NCI-H128 (cell line): ENCODE measurements around the gene MAGEA10.
"Not testable (repeated sequence)": the region's sequence is repeated elsewhere in the genome, so short reads cannot be mapped to it uniquely, and the experiment has no call there.

ENCODE experiments used
- DNase-seq: peaks from one replicate; lab custom pipeline; 2025; ENCODE audit not compliant: unreplicated experiment; lab: John Stamatoyannopoulos, UW

Gene MAGEA10

DNA sequence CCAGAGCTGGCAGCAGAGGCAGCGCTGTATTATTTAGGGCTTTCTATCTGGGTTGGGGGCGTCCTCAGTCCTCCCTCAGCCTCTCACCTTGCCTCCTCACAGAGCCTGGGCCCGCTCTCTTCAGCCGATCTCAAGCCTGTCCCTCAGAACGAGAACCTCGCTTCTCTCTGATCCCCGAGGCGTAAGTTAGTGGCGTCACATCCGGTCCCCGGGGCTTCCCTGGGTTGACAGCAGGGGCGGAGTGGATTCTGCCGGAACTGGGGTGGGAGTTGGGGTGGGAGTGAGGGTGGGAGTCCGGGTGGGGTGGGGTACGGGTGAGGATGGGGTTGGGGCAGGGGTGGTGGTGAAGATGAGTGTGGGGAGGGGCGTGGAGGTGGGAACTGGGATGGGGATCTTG is at the start of gene MAGEA10:
MAGEA10 (minus strand) TSS at position 190 of the 397 bp plus-strand sequence. CDS start 2,957 bp downstream, outside the sequence.
- no peak for DNase-seq

DNA sequence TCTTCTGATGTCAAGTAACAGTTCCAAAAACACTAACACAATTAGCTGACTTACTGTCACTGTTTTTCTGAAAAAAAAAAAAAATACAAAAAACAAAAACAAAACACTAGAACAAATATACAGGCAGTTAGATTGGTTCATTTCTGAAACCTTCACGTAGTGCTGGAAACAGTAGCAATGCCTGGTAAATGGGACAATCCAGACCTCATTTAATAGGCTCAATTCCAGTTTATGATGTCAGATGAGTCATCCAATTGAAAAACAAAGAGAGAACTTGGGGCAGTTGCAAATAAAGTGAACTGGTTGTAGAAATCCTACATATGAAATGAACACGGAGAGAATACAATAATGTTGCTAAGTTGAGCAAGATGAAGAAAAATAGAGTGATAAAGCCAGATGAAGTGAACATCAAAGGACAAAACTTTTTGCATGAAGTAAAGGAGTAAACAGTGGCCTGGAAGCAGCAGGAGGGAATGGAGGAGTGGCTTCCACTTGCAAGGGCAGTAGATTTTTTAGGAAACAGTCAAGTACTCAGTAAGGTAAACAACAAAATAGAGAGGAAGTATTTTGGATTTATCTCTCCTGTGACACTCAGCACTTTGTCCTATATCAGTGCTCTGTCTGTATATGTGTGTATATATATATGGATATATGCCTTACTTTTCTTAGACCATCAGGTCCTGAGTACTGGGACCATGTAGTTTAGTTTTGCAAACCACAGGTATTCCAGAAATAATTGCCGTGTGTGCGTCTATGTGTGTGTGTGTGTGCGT is 39.3 kb upstream of the MAGEA10 start:
- DNase-seq, result no peak

DNA sequence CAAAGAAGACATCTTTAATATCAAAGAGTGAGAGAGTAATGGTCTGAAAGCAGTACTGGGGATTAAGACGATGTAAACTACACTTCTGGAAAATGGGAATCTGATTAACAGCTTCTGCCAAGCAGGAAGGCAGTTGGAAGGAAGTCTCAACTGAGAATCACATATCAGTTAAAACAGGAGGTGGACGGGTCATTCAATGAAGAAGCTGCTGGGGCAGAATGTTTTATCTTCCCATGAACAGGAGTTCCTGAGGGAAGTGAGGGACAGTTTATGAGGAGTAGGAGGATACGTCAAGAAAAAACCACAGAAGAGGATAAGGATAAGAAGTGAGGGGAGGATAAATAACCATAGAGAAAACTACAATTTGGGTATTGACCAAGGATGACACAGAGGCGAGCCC is 38.7 kb upstream of the MAGEA10 start:
- DNase-seq, result no peak

DNA sequence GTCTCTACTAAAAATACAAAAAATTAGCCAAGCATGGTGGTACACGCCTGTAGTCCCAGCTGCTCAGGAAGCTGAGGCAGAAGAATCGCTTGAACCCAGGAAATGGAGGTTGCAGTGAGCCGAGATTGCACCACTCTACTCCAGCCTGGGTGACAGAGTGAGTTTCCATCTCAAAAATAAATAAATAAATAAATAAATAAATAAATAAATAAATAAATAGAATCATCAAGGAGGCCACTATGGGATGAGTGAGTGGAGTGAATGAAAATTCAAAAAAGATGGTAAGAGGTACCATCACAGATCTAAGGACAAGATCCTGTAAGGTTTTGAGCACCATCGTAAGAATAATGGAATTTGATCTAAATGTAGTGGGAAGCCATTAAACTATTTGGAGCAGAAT is 37.5 kb upstream of the MAGEA10 start:
- not testable (repeated sequence) for DNase-seq

DNA sequence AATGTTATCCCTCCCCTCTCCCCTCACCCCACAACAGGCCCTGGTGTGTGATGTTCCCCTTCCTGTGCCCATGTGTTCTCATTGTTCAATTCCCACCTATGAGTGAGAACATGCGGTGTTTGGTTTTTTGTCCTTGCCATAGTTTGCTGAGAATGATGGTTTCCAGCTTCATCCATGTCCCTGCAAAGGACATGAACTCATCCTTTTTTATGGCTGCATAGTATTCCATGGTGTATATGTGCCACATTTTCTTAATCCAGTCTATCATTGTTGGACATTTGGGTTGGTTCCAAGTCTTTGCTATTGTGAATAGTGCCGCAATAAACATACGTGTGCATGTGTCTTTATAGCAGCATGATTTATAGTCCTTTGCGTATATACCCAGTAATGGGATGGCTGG is 35.5 kb upstream of the MAGEA10 start:
- DNase-seq, result not testable (repeated sequence)

DNA sequence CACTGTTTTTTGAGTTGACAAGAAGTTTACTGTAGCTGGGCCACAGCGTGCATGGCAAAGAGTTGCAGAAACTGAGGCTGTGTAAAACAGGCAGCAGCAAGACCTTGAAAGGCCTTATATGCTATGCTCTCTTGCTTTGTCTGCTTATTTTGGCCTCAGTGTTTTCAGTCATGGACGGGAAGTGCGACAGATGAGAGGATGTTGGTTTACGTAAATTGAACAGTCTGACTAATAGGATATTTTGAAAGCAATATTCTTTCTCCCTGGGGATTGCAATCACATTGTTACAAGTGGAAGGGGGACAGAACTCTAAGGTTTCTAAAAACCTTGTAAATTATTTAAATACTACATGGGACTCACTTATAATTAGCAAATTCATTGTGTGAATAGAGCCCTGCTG is 32.2 kb upstream of the MAGEA10 start:
- DNase-seq, result no peak

DNA sequence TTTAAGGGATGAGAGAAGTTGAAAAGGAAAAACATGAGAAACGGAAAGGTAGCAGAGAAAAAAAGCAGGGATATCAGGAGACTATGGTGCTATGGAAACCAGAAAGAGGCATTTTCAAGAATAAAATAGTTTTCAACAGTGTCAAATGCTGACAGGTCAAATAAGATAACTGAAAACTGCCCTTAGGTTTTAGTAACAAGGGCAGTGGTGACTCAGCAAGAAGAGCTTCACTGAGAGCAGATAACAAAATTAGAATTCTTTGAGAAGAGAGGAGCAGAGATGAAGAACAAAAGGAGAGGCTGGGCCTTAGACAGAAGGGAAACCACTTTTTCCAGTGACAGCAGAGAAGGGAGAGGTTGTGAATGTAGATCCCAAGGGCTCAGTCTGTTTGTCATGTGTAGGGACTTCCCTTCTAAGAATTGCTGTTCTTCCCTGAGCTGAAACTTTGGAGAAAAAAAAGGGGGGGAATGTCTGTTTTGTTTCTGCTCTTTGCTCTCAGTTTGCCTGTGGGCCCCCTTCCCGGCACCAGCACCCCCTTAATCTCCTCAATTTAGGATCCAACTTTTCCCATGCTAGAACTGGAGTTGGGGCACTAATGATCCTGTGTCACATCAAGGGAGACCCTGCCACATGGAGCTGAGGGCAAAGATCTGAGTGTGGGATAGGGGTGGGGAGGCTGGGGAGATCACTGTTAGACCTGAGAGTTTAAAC is 26.8 kb upstream of the MAGEA10 start:
- DNase-seq, result no peak

DNA sequence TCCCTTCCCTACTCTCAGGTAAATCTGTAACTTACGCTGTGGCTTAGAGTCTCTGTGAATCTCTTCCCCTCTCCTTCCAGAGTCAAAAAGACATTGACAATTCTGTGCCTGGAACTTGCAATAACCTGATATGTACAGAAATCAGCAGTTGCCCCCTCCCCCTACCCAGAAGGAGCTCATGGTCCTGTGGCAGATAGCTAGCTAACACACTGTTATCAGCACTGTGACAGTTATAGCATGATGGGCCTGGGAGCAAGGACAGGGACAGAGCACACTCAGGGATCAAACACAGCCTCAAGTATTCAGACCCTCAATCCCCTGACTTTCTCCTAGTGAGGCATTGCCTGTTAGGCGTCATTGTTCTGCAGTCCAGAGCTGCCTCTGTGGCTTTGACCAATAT is 18.7 kb upstream of the MAGEA10 start:
- no peak for DNase-seq

DNA sequence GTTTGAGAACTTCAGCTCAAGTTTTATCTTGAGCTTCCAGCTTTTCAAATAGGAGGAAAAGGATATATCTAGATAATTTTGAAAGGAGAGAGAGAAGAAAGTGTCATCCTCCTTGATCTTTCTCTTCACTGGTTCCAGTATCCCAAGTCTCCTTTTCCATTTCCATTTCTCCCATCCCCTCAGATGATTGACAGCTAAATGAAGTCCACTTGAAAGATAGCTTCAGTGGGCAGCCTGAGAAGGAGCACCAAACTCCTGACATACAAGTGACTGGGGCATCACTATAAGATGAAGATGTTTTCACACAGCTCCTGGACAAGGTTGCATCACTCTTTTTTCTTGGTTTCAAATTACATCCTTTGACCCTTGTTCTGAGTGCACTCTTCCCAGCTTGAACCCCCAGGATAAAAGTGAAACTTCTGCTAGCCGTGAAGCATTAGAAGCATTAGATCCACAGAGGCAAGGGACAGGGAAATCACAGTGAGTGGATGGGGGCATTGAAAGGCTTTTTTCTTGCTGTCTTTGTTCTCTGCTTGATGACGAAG is 17.5 kb upstream of the MAGEA10 start:
- no peak for DNase-seq

DNA sequence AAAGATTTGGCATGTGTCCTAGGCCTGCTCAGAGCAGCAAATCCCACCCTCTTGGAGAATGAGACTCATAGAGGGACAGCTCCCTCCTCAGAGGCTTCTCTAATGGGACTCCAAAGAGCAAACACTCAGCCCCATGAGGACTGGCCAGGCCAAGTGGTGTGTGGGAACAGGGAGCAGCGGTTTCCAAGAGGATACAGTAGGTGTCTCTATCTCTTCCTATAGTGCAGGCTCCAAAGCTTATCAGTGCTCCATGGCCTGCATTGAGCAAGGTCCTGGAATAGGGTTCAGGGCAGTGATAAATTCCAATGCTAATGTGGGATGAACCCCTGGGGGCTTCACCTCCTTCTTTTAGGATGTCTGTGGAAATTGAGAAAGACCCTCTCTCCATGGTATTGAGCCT is 15.7 kb upstream of the MAGEA10 start:
- no peak for DNase-seq

DNA sequence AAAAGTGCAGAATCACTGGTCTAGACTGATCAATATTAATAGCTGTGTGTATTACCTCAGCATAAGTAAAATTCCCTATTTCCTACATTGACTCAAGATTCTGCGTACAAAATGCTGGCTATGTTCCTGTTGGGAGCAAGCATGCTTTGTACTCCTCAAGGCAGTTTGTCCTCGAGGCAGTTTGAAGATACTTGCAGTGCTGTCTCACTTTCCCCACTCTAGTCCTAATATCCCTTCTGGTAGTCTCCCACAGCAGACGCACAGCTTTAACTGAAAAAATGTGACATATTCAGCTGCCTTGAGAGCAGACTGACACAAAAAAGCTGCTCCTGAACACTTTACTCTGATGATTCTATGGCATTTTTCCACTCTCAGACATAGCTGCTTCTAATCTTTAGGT is 12.9 kb upstream of the MAGEA10 start:
- DNase-seq, result no peak

DNA sequence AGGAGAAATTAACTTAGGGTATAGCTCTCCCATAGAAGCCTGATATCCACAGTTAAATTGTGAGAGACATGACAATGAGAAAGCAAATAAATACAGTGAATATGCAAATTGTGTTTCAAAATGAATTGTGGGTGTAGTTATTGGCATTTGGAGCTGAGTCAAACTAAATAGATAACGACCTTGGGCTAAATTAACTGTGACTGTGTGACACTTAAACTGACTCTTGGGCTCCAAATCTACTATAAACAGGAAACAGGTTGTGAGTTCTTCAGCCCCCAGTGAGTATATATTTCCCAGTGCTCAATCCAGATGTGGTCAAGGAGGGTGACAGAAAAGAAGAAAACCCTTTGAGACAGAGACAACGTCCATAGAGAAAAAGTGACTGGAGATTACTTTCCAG is 11.3 kb upstream of the MAGEA10 start:
- no peak for DNase-seq

DNA sequence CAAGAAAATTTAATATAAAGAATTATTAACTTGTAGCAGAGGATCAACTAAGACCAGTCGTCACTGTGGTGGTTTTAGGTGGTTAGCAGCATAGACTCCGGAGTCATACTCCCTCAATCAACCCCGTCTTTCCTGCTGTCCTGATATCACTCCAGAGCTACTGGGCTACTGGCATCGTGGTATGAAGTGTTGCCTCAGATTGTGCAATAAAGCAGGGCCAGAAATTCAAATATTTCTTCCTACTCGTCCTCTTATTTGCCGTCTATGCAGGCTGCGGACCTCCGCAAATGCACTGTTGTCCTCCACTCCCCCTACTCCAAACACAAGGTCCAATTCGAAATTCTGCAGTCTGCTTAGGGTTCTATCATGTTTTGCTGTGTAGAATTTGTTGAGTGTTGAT is 1.2 kb upstream of the MAGEA10 start:
- DNase-seq, result no peak

DNA sequence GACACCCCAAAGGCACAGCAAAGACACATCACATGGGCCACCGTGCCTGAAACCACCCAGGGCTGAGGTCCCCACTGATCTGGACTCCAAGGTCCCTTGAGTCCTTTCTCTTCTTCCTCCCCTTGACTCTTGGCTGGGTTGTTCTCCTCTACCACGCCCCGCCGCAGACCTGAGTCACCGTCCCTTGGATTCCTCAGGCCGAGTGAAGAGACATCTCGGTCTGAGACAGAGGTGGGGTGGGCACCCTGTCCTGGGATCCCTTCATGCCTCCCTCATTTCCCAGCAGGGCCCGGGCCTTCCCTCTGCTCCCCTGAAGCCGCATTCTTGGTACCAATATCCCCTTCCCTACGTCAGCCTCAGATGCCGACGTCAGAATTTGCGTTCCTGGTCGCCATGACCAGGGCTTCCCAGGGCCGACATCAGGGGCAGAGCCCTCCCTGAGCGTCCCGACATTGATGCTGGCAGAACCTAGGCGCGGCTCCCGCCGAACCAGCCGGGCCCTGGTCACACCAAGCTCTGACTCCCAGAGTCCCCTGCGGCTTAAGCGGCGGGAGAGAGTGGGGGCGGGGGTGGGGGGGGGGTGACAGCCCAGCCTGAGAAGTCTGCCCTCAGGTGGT is 498 bp downstream of the MAGEA10 start:
- DNase-seq, result no peak

DNA sequence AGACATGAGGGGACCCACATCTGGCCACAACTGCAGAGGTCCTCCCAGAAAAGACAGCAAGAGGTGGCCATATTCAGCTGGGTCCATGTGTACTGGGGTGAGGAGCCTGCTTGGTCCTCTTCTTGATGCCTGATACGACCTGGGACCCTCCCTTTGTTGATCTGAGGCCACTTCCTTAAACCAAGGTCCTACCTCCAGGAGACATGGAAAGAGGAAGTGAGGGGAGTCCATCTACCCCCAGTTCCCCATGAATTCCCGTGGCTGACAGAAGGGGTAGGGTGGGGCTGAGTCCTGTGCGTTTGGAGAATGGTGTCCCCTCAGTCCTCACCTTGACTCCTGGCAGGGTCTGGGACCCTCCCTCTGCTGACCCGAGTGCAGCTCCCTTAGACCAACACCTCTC is 2.1 kb downstream of the MAGEA10 start:
- no peak for DNase-seq

DNA sequence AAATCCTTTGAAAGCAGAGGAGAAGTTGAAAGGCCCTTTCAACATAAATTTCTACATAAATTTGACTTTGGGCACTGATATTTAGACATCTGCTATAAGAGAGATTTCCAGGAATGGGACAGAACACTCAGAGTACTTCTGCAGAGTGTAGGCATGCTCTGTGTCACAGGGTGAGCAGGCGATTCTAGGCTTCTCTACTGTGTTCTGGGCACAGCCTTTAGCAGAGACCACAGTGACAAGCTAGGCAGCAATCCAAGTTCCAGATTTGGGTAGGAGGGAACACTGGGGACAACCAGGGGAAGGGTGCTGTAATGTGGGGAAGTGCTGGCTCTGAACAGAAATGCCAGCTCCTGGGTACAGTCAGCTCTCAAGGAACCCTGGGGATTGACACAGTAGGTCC is 6.9 kb downstream of the MAGEA10 start:
- DNase-seq, result no peak

DNA sequence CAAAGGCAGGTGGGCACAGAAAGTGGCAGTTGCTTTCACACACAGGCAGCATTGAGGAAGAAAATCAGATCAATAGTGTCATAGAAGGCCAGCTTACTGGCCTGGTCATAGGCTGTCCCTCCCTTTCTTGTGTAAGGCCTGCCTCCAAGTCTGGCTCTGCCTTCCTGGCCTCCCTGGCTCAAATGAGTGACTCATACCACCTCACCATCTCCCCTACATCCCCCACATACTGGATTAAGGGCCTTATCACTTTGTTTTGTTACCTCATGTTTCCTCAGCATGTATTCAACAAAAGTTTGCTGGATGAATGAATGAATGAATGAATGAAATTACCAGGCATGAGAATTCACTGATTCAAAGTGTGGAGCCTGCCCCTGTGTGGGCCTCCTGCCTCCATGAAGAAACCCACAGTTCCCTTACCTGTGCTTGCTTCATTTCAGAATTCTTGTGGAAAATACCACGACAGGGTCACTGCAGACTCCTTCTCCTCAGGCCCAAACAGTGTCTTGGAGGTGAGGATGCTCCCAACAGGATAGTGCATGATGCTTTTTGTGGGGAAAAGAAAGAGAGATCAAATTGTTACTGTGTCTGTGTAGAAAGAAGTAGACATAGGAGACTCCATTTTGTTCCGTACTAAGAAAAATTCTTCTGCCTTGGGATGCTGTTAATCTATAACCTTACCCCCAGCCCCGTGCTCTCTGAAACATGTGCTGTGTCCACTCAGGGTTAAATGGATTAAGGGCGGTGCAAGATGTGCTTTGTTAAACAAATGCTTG is 9.1 kb downstream of the MAGEA10 start:
- not testable (repeated sequence) for DNase-seq

DNA sequence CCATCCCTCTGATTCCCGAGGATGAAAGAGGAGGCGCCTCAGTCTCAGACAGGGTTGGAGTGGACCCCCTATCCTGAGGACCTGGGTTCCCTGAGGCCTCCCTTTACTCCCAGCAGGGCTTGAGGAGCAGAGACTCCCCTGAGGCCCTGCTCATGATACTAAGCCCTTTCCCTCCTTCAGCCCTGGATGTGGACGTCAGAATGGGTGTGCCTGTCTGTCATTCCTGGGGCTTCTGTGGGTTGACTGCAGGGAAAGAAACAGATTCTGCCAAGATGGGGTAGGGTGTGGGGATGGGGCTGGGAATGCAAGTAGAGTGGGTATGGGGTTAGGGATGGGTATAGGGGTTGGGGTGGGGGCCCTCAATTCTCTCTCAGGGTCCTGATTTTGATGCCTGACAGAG is 21.1 kb downstream of the MAGEA10 start:
- no peak for DNase-seq

DNA sequence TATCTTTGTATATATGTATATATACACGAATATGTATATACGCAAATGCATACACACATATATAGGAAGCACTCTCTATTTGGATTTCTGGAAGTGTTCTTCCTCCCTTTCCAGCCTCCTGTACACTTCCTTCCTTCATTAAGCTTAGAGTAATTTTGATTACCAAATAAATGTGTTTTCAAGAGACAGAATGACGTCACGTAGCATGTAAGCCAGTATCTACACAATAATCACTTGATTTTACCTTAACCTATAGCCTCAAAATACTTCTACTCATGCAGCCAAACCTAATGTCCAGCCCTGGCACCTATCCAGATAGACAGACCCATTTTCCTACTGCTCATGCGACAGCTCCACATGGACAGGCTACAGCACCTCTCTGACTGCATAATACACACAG is 29.9 kb downstream of the MAGEA10 start:
- DNase-seq, result no peak

DNA sequence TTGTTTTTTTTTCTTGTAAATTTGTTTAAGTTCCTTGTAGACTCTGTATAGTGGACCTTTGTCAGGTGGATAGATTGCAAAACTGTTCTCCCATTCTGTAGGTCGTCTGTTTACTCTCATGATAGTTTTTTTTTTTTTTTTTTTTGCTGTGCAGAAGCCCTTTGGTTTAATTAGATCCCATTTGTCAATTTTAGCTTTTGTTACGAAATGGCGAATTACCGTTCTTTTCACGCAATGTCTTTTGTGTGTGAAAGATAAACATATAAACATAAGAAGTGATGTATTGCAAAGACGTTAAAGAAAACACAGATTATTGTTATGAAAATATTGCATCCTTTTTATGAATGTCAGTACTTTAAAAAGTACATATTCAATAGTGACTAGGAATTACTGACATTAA is 34.5 kb downstream of the MAGEA10 start:
- DNase-seq, result no peak

DNA sequence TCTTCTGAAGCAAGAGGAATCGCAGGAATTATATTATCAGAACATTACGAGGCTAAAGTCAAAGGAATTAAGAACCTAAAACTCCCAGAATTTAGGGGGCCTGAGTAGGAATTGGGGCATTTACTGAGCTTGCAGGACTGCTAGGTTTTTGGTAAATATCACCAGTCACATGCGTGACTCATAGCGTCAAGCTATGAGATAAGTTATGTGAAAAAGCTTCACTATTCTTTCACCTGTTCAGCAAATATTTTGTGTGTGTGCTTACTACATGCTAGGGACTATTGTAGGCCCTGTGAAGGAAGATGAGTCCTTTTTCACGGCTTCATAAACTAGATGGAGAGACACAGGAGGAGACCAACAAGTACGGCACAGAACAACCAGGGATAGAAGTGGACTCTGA is 52.2 kb downstream of the MAGEA10 start:
- DNase-seq, result no peak
